ENCODE results near the gene RNF227.

RNF227 gene

GRCh38 chr17:7886227-7887037 lies 29.7 kb downstream of the RNF227 start:
- Histone ChIP-seq H3K9me3 (ENCODE audit: severe bottlenecking) (no peaks in the 10 kb centered on the region), H3K27ac (peak overlapping the region; percentile 90), H3K4me3 (ENCODE audit: low read depth, low read length) (peak overlapping the region; percentile 77), H3K36me3 (peaks cover 22% of the 10 kb centered on the region), H3K27me3 (ENCODE audit: insufficient read depth, low read depth, severe bottlenecking) (no peaks in the 10 kb centered on the region)
- peak; percentile 34 for DNase-seq
- peak; percentile 8; the same call in 1 of the 2 replicates for TF ChIP-seq CTCF (IDR thresholded peaks at IDR 0.05; ENCODE audit: low read depth, low read length)

- no peaks in the 10 kb centered on the region for H3K9me3 ChIP-seq (ENCODE audit: severe bottlenecking)
- H3K4me3 ChIP-seq (ENCODE audit: low read depth, low read length), result peak overlapping the region; percentile 77
- peak; percentile 4; the same call in 1 of the 2 replicates for TF ChIP-seq CTCF (IDR thresholded peaks at IDR 0.05; ENCODE audit: low read depth, low read length)
- no peaks in the 10 kb centered on the region for H3K27me3 ChIP-seq (ENCODE audit: insufficient read depth, low read depth, severe bottlenecking)
- DNase-seq, result peak; percentile 63
- H3K36me3 ChIP-seq, result peaks cover 19% of the 10 kb centered on the region
- H3K27ac ChIP-seq, result peak overlapping the region; percentile 90
Measured at GRCh38 chr17:7885367-7886226, 30.5 kb downstream of the RNF227 start.

GRCh38 chr17:7884581-7885366 lies 31.3 kb downstream of the RNF227 start:
- Histone ChIP-seq H3K27ac (peak overlapping the region; percentile 90), H3K9me3 (ENCODE audit: severe bottlenecking) (no peaks in the 10 kb centered on the region), H3K4me3 (ENCODE audit: low read depth, low read length) (peak overlapping the region; percentile 77), H3K36me3 (peaks cover 22% of the 10 kb centered on the region), H3K27me3 (ENCODE audit: insufficient read depth, low read depth, severe bottlenecking) (no peaks in the 10 kb centered on the region)
- no peak for TF ChIP-seq CTCF (IDR thresholded peaks at IDR 0.05; ENCODE audit: low read depth, low read length)
- no peak for DNase-seq

- peak overlapping the region; percentile 15; the same call in 1 of the 2 replicates for H3K27ac ChIP-seq
- peaks cover 23% of the 10 kb centered on the region for H3K36me3 ChIP-seq
- H3K9me3 ChIP-seq (ENCODE audit: severe bottlenecking), result no peaks in the 10 kb centered on the region
- no peak for DNase-seq
- H3K27me3 ChIP-seq (ENCODE audit: insufficient read depth, low read depth, severe bottlenecking), result no peaks in the 10 kb centered on the region
- TF ChIP-seq CTCF (IDR thresholded peaks at IDR 0.05; ENCODE audit: low read depth, low read length), result no peak
- H3K4me3 ChIP-seq (ENCODE audit: low read depth, low read length), result peak overlapping the region; percentile 30
Measured at GRCh38 chr17:7883781-7884386, 32.2 kb downstream of the RNF227 start.

GRCh38 chr17:7882629-7883028 lies 33.5 kb downstream of the RNF227 start:
- peaks cover 24% of the 10 kb centered on the region for H3K36me3 ChIP-seq
- no peak overlapping the region for H3K27ac ChIP-seq
- no peaks in the 10 kb centered on the region for H3K9me3 ChIP-seq (ENCODE audit: severe bottlenecking)
- no peak for DNase-seq
- TF ChIP-seq CTCF (IDR thresholded peaks at IDR 0.05; ENCODE audit: low read depth, low read length), result no peak
- no peak overlapping the region for H3K4me3 ChIP-seq (ENCODE audit: low read depth, low read length)
- H3K27me3 ChIP-seq (ENCODE audit: insufficient read depth, low read depth, severe bottlenecking), result no peaks in the 10 kb centered on the region

Measured in WERI-Rb-1 (cell line).